Epithelial cell of prostate (primary cell): ENCODE data around the gene MRPL9.

Experiments
- DNase-seq: peaks from one replicate; pipeline ENCODE4 v3.0.0-alpha.2; 2011; ENCODE audit warnings: low read depth, low spot score
- H3K27ac ChIP-seq: fragments of 450-650 bp; 2 replicates; pipeline ENCODE4 v1.5.1; 2017; ENCODE audit warnings: mild to moderate bottlenecking

The MRPL9 gene

DNA sequence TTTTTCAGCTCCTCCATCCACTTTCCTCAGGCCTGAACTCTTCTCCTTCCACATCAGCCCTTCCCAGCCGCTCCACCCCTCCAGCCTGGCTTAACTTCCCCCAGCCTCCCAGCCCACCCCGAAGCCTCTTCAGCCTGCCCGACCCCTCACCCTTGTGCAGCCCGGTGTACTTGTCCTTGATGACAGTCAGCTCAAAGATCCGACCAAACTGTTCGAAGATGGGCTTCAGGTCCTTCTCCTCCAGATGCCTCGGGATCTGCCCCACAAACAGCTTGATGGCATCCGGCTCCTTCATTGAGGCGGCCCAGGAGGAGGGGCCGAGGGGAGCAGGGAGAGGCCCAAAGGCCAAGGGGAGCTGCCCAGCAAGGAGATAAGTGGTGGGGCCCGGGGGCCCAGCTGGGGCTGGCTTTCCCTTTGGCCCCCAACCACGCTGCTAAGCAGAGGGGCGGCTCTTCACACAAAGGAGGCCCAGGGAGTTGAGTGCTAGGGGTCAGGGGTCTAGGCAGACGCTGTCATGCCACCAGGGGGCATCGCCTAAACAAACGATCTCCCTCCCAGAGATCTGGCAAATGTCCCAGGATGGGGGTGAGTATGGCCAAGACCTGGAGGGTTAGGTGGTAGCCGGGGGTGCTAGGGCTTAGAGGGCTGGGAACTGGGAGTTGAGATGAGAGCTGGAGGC lies 47.4 kb downstream of the MRPL9 start:
- no peak overlapping the region for H3K27ac ChIP-seq
- DNase-seq = no peak

DNA sequence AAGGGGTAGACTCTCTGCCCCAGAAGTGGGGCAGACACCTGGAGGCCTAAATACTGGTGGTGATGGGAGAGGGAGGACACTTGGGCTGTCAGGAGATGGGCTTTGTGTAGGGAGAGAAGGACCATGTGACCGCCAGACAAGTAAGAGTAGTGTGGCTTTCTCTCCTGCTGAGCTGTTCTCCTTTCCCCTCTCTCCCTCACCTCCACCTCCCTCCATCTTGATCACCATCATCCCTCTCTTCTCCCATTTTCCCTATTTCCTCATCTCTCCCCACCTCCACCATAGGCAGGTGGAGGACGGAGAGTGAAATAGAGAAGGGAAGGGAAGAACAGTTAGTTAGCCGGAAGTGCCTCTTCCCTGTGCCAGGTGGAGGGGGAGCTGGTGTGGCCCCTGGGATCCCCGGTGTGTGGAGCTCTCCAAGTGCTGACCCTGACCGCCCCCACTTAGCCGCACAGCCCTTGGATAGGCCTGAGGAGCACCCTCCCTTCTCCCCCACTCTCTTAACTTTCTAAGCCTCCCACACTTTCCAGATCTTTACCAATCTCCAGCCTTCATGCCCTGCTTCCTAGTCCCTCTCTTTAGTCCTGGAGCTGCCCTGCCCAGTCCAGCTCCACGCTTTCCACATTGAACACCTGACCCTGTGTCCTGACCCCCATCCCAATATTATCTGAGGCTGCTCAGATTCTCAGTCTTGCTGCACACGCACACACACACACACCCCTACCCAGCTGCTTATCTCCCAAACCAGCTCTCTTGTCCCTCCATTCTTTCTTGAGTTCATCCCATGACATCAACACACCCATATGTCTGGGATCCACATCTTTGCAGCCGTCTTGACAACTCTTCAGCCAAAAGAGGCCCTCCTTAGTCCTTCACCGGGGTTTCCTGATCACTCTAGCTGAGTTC lies 48.2 kb downstream of the MRPL9 start:
- DNase-seq = no peak
- no peak overlapping the region for H3K27ac ChIP-seq

DNA sequence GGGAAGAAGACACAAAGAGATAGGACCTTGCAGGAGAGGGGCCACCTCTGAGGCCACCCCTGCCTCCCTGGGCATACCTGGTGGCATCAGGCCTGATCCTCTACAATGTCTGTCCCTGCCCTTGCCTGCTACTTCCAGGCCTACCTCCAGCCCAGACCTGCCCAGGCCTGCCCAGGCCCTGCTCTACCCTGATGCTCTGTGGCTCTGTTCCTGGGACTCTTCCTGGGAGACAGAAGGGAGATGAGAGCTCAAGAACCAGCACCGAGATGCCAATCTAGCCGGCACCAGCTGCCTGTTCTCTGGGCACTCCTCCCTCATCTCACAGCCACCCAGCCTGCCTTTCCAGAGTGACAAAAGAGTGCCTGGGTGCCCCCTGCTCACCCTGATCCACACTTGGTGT lies 49.4 kb downstream of the MRPL9 start:
- peak; percentile 12 for DNase-seq
- H3K27ac ChIP-seq = no peak overlapping the region

DNA sequence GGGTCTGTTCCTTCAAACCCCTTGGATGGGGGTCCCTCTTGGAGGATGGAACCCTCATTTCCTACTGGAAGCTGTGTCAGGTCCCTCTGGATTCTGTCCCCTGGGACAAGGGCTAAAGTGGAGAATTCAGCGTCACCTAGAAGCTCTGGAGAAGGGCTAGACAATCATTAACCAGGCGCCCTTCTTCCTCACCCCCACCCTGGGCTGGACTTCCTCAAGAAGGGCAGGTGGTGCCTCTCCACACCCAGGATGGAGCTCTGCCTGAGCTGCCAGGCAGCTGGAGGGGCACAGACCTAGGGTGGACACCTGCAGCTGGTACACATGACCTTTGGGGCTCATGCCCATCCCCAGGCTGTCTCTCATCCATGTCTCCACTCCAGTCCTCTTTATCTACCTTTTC lies 50.3 kb downstream of the MRPL9 start:
- DNase-seq = no peak
- no peak overlapping the region for H3K27ac ChIP-seq

DNA sequence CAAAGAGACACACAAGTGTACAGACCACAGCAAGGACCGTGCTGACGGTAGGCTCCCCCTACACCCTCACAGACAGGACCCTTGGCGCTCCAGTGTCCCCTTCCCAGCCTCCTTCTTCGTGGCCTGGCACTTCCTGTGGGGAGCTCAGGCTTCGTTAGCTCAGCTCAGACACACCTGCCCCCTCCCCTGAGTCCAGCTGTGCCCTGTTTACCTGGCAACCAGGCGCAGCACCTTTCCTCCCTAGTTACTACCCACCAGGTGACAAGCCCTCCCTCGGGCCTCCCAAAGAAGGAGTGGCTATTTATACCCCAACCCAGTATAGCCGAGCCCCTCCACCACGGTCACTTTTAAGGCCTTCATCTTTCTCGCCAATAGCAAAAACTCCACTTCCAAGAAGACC lies 51.3 kb downstream of the MRPL9 start:
- no peak for DNase-seq
- H3K27ac ChIP-seq = no peak overlapping the region

DNA sequence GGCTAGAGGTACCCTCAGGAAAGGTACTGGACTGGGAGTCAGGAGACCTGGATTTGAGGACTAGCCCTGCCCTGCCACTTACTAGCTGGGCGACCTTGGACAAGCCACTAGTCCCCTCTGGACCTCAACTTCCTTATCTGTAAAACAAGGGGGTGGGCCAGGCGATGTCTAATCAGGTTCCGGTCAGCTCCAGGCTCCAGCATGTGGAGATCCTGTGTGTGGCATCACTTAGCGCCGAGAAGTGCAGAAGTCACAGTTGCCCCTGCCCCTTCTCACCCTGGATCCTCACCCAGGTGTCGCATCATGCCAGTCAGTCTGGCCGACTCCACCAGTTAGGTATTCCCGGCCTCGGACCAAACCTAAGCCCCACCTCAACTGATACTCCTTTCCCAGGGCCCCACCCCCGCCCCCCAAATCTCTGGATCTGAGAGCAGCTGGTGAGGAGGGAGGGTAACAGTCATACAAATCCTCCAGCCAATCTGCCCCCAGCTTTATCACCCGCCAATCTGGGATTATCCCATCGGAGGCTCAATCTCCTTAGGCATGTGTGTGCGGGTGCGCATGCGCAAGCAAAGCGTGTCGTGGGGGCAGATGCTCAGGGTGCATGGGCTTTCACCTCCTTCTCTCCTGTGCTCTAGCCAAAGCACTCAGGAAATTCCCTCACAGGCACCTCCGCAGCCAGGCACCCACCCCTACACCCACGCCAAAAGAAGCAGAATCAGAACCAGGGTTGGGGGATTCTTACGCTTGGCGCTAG lies 52.1 kb downstream of the MRPL9 start:
- H3K27ac ChIP-seq = no peak overlapping the region
- no peak for DNase-seq

DNA sequence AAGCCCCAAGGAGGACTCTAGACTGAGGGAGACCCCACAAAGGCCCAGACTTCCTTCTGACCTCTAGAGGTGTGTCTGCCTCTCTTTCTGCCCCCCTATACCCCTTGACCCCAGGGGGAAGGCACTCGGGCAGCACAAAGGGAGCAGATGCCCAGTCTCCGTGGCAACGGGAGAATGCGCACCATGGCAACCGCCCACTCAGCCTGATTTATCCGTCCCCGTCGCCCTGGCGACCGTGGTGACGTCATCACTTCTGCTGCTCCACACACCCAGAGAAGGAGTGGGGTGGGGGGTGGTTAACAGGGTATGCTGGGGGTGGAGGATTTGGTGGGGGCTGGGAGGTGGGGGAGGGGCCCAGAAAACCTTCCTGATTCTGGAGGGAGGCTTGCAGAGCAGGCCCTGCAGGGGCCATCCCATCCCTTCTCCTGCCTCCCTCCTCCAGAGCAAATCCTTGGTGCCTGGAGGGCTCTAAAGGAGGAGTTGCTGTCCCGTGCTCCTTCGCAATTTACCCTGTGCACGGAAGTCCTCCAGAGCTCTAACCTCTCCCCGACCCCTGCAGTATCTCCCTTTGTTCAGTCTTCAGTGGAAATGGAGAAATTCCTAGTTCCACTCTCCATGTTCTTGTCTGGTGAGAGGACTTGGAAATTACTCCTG lies 53.0 kb downstream of the MRPL9 start:
- no peak for DNase-seq
- H3K27ac ChIP-seq = no peak overlapping the region
